GM18499 (cell line): ENCODE measurements around the gene NPC2.

Experiments
- ATAC-seq: cut with Tn5 transposase; IDR thresholded peaks from one replicate; pipeline ENCODE4 v1.9.1; 2021; ENCODE audit warnings: moderate number of reproducible peaks; ENCODE audit not compliant: insufficient read depth, unreplicated experiment

The NPC2 gene

DNA sequence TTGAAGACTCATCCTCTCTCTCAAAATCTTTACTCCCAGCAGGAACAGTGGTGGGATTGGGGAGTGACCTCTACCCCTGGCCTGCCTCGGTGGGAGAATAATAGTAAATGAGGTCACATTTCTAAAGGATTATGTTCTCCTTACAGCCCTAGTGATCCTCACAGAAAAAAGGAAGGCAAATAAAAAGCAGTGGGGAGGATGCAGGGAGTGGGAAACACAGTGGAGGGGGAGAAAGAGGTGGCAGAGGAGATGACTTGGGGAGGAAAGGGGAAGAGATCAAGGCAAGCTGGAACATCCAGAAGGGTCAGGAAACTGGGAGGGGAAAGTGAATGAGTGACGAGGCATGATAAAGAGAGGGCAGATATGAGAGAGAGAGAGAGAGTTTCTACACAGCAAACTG lies 58.8 kb downstream of the NPC2 start:
- ATAC-seq: no peak

DNA sequence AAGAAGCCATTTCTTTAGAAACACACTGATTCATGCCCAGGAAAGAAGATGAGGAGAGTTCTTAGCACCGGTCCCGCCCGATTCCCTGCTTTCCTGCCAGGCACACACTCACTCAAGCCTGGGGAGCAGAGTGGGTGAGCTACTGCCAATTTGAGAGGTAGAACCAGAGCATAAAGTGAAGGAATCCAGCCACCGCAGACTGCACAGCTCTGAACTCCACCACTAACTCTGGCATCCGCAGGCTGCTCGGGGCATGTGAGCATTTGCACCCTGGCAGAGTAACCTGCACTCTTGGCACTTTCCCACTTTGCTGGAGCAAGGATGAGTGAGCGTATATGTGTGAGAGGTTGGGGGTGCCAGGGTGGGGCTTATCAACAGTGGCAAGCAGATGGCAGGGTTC lies 63.1 kb downstream of the NPC2 start:
- no peak for ATAC-seq
